Testis (tissue), 3 donors: ENCODE measurements around the gene EPN3. TPM values are rescaled to one million over a fixed set of nuclear protein-coding genes. Genes with fewer than 3 reads are reported as not detected.
A peak's percentile ranks its signal among the peaks of the same experiment; 100 is the strongest.

Experiments used
- DNase-seq: peaks from one replicate; pipeline ENCODE4 v3.0.0-alpha.2; 2019
- H3K27ac ChIP-seq, 2 donors: fragments of 200-600 bp; sonication (generic); one replicate each; pipeline ENCODE4 v1.5.1; 2019
- H3K27me3 ChIP-seq: fragments of 200-600 bp; sonication (generic); one replicate; pipeline ENCODE4 v1.5.1; 2019
- H3K36me3 ChIP-seq: fragments of 200-600 bp; sonication (generic); one replicate; pipeline ENCODE4 v1.5.1; 2017; ENCODE audit warnings: low read depth; ENCODE audit errors: missing control alignments
- H3K4me1 ChIP-seq: fragments of 200-600 bp; sonication (generic); one replicate; pipeline ENCODE4 v1.5.1; 2019
- H3K4me3 ChIP-seq, 2 donors: fragments of 200-600 bp; sonication (generic); one replicate each; pipeline ENCODE4 v1.5.1; 2017 to 2019
- H3K9me3 ChIP-seq: fragments of 200-600 bp; sonication (generic); one replicate; pipeline ENCODE4 v1.5.1; 2017
- CTCF ChIP-seq, 3 experiments: fragments of 450-650 bp in 2 of 3; fragments of 200-600 bp in 1 of 3; sonication (generic) in 1 of 3; IDR thresholded peaks; one replicate each; pipeline ENCODE4 v1.5.1; 2016 to 2019; ENCODE audit warnings: antibody characterized with exemption in 3 of 3, mild to moderate bottlenecking in 2 of 3, moderate library complexity in 1 of 3
- POLR2A ChIP-seq: fragments of 450-650 bp; IDR thresholded peaks from one replicate; pipeline ENCODE4 v1.6.1; 2017; ENCODE audit warnings: antibody characterized with exemption, mild to moderate bottlenecking, moderate library complexity
- WGBS, 2 donors: methylation state at CpG; one replicate each; pipeline ENCODE4 v1.1.5; 2018; 5-methylcytosine and 5-hydroxymethylcytosine counted together
- intact Hi-C: fragments of 100-400 bp; cut with DNase I; formaldehyde crosslinking; loops from one replicate; pipeline ENCODE4 v1.15.1; 2023; ENCODE audit warnings: low total_unique reads
- polyA plus RNA-seq: library from polyadenylated mRNA; stranded (reverse); fragments of 350-450 nt; fragmentation: Illumina TruSeq; extraction: RNeasy Lipid Tissue Mini Kit (QIAGEN cat#74804); gene quantifications from one replicate; pipeline ENCODE4 v1.2.3, GENCODE V29; 2014; ENCODE audit warnings: low read depth, low replicate concordance; ENCODE audit not compliant: insufficient read depth
- total RNA-seq, 2 donors: library from RNA; depleted of rRNA; stranded (reverse); fragments of >200 nt; gene quantifications; one replicate each; pipeline ENCODE4 v1.2.3, GENCODE V29; 2016

EPN3 gene
- total and polyA plus RNA-seq, 3 donors from 2014 or later, result 4.9 to 6.3 (median 6.3) TPM

- WGBS, 2 donors, result 71 to 86% methylated on average over 5 to 8 of the region's 8 CpGs
- H3K36me3 ChIP-seq, result no peaks in the 10 kb centered on the region
- no peak for TF ChIP-seq CTCF (IDR thresholded peaks at IDR 0.05)
- TF ChIP-seq POLR2A, result no peak
- DNase-seq, result no peak
- H3K27me3 ChIP-seq, result no peaks in the 10 kb centered on the region
- H3K27ac ChIP-seq, result peak overlapping the region; percentile 66 to 82
- H3K9me3 ChIP-seq, result no peaks in the 10 kb centered on the region
- intact Hi-C loops, result no loop called here
- no peak overlapping the region for H3K4me3 ChIP-seq
- peaks cover 33% of the 10 kb centered on the region for H3K4me1 ChIP-seq
Measured at GRCh38 chr17:50519141-50519834, 13.2 kb upstream of the EPN3 start.

DNA sequence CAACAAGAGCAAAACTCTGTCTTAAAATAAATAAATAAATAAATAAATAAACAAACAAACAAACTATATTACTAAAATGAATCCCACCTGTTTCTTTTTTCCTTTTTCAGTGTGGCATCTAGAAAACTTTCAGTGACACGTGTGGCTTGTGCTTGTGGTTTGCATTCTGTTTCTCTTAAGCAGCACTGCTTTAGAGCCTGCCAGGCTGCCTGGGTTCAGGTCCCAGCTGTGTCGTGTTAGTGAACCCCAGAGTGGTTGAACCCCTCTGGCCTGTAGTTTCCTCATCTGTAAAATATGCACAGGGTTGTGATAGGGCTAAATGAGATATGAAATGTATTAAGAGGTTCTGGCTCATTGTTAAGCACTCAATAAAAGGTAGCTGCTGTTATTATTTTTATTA, 12.1 kb upstream of the EPN3 start:
- no peak overlapping the region for H3K4me3 ChIP-seq
- H3K4me1 ChIP-seq, result peaks cover 22% of the 10 kb centered on the region
- WGBS, 2 donors, result 76 to 86% methylated on average over 2 of the region's 2 CpGs
- intact Hi-C loops, result no loop called here
- TF ChIP-seq POLR2A (no peak), CTCF (IDR thresholded peaks at IDR 0.05) (no peak)
- no peaks in the 10 kb centered on the region for H3K9me3 ChIP-seq
- DNase-seq, result no peak
- no peaks in the 10 kb centered on the region for H3K27me3 ChIP-seq
- no peak overlapping the region for H3K27ac ChIP-seq
- H3K36me3 ChIP-seq, result no peaks in the 10 kb centered on the region

DNA sequence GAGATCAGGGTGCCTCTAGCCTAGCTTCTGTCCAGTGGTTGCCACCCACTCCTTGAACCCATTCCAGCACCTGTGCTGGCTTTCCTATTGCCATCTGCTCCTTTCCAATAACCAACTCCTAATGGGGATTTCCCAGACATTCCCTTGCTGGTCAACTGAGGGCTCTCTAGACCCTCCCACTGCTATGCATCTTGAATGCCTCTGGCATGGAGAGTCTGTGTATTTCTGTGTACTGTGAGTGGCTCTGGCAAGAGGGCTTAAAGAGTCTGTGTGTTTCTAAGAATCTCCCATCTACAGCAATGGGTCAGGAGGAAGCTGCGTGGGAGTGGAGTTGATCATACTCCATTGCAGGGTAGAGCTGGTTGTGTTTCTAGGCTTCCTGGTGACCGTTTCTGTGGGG, 11.0 kb upstream of the EPN3 start:
- no peak for TF ChIP-seq CTCF (IDR thresholded peaks at IDR 0.05)
- no peak for TF ChIP-seq POLR2A
- intact Hi-C loops, result no loop called here
- Histone ChIP-seq H3K9me3 (no peaks in the 10 kb centered on the region), H3K27me3 (no peaks in the 10 kb centered on the region), H3K4me3 (no peak overlapping the region), H3K27ac (no peak overlapping the region), H3K36me3 (no peaks in the 10 kb centered on the region), H3K4me1 (peaks cover 18% of the 10 kb centered on the region)
- DNase-seq, result no peak
- WGBS, 2 donors, result 93 to 100% methylated on average over 2 of the region's 2 CpGs

GRCh38 chr17:50522766-50523165, 9.8 kb upstream of the EPN3 start:
- no peak overlapping the region for H3K4me3 ChIP-seq
- no peaks in the 10 kb centered on the region for H3K9me3 ChIP-seq
- intact Hi-C loops, result no loop called here
- no peak overlapping the region for H3K27ac ChIP-seq
- H3K27me3 ChIP-seq, result no peaks in the 10 kb centered on the region
- DNase-seq, result no peak
- H3K36me3 ChIP-seq, result no peaks in the 10 kb centered on the region
- WGBS, 2 donors, result 95 to 96% methylated on average over 4 to 10 of the region's 10 CpGs
- H3K4me1 ChIP-seq, result peaks cover 18% of the 10 kb centered on the region
- TF ChIP-seq POLR2A (no peak), CTCF (IDR thresholded peaks at IDR 0.05) (no peak)

GRCh38 chr17:50523208-50523607, 9.3 kb upstream of the EPN3 start:
- no peak for DNase-seq
- no peaks in the 10 kb centered on the region for H3K27me3 ChIP-seq
- H3K4me1 ChIP-seq, result peaks cover 18% of the 10 kb centered on the region
- no peak overlapping the region for H3K27ac ChIP-seq
- no peaks in the 10 kb centered on the region for H3K9me3 ChIP-seq
- WGBS, 2 donors, result 94 to 100% methylated on average over 1 to 2 of the region's 2 CpGs
- TF ChIP-seq POLR2A (no peak), CTCF (IDR thresholded peaks at IDR 0.05) (no peak)
- no peaks in the 10 kb centered on the region for H3K36me3 ChIP-seq
- intact Hi-C loops, result no loop called here
- no peak overlapping the region for H3K4me3 ChIP-seq
